Ecto neural progenitor cell (in vitro differentiated cells): ENCODE data around the gene TBL1XR1.
"Not testable (repeated sequence)": the region's sequence is repeated elsewhere in the genome, so short reads cannot be mapped to it uniquely, and the experiment has no call there.

Source experiments
- DNase-seq: peaks from one replicate; pipeline ENCODE4 v3.0.0-alpha.2; 2018; ENCODE audit warnings: low spot score

The TBL1XR1 gene

DNA sequence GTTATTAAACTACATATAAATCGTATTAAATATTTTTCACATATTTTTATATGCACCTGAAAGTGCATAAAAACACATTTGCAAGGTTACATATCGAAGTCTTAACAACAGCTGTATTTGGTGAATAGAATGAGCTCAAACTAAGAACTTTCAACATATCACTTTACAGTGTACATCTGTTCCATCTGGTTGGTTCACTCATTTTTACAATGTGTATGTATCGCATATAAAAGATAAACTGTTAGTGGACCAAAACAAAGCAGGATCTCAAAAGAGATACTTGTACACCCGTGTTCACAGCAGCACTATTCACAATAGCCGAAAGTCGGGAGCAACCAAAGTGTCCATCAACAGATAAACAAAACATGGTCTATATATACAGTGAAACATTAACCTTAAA, 55.8 kb downstream of the TBL1XR1 start:
- DNase-seq: no peak

GRCh38 chr3:177139220-177139619, 58.1 kb downstream of the TBL1XR1 start:
- DNase-seq: not testable (repeated sequence)

DNA sequence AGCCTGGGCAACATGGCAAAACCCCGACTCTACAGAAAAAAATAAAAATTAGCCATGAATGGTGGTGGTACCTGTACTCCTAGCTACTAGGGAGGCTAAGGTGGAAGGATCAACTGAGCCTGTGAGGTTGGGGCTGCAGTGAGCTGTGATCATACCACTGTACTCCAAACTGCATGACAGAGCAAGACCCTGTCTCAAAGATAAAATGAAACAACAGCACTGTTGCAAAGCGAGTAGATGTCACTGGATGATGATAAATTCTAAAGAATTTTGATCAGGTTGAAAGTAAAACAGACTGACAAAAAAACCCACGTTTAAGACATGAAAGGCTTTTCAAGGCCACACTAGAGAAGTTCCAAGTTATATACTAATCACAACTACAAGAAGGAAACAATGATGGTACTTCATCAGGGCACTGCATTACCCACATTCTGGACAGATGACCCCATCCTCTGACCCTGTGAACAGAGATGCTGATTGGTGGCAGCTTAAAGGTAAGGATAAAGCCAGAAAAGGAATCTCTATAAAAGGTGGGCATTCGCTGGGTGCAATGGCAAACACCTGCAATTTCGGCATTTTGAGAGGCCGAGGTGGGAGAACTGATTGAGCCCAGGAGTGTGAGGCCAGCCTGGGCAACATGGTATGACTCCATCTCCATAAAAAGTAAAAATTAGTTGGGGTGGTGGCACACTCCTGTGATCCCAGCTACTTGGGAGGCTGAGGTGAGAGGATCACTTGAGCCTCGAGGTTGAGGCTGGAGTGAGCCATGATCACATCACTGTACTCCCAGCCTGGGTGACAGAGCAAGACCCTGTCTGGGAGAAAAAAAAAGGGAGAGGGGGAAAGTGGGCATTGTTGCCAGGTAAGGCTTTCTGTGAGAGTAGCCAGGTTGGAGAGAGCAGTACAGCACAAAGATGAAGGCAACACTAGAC, 59.2 kb downstream of the TBL1XR1 start:
- DNase-seq: no peak

DNA sequence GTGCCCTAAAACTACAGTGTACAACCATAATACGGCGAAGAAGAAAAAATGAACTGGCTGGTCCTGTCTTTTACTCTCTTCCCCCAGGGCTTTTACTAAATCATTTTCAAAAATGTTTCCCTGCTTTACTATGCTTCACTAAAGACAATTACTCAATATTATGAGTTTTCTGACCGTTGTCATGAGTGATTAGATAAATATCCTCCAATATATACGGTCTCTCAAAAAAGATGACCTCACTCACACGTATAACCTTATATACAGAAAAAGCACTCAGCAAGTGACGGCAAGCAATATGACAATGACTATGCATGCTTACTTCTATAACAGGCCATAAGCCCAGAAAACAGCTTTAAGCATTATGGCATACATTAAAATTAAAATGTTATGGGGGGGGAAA, 60.5 kb downstream of the TBL1XR1 start:
- DNase-seq: no peak

GRCh38 chr3:177135841-177136492, 61.3 kb downstream of the TBL1XR1 start:
- DNase-seq: no peak

DNA sequence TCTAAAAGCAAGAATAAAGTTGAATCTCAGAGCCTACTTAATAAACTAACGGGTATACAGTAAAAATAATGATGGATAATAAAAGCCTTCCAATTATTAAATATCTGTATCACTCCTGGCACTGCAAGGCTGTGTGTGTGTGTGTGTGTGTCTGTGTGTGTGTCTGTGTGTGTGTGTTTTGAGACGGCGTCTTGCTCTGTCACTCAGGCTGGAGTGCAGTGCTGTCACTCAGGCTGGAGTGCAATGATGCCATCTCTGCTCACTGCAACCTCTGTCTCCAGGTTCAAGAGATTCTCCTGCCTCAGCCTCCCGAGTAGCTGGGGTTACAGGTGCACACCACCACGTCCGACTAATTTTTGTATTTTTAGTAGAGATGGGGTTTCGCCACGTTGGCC, 62.5 kb downstream of the TBL1XR1 start:
- DNase-seq: no peak

DNA sequence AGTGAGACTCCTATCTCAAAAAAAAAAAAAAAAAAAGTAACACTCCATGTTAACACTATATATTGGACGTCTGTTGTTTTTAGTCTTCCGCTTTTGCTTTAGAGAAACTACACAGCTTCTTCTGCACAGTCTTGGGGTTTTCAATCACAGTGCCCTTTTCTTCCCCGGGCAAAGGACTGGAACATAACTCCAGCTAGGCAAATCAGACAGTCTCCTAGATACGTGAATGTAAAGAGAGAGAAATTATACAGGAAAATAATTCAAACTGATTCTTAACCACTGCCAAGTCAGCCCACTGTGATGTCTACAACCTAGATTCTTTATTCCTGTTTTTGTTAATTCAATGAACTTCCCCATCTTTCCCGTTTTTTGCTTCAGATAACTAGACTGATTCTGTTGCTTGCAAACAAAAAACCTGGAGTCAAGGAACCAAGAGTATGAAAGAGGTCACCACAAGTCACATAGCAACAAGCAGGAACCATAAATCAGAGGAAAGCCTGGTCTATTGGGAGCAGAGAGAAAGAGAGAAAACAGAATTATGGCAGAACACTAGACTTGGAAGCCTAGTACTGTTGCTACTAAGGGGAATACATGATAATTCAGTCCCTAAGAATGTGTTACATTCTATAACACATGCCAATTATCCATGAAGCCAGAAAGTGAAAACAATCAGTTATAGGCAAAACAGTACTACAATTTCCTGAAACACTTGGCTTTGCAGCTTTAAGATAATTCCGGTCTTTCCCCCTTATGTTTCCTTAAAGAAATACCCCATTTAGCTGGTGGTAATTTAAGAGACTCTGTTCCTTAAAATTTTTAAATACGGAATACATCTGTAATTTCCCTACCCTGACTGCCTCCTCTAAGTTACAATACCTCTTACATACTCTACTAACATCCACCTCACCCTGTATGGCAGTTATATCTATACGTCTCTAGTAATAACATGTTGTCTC, 63.1 kb downstream of the TBL1XR1 start:
- no peak for DNase-seq

- DNase-seq: no peak
Observed at GRCh38 chr3:177131927-177132636, 65.2 kb downstream of the TBL1XR1 start.

GRCh38 chr3:177127008-177127407, 70.3 kb downstream of the TBL1XR1 start:
- DNase-seq: no peak

- DNase-seq: no peak
Observed at GRCh38 chr3:177126015-177126773, 71.1 kb downstream of the TBL1XR1 start.

DNA sequence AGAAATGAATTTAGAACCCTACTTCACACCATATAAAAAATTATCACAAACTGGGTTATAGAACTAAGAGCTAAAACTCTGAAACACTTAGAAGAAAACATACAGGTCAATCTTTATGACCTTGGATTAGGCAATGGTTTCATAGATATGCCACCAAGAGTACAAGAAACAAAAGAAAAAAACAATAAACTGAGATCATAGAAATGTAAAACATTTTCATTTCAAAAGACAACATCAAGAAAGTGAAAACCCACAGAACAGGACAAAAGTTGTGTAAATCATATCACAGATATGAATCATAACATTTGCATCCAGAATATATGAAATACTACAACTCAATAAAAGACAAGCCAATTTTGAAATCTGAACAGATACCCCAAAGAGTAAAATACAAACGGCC, 72.4 kb downstream of the TBL1XR1 start:
- no peak for DNase-seq

GRCh38 chr3:177123822-177124221, 73.5 kb downstream of the TBL1XR1 start:
- no peak for DNase-seq

DNA sequence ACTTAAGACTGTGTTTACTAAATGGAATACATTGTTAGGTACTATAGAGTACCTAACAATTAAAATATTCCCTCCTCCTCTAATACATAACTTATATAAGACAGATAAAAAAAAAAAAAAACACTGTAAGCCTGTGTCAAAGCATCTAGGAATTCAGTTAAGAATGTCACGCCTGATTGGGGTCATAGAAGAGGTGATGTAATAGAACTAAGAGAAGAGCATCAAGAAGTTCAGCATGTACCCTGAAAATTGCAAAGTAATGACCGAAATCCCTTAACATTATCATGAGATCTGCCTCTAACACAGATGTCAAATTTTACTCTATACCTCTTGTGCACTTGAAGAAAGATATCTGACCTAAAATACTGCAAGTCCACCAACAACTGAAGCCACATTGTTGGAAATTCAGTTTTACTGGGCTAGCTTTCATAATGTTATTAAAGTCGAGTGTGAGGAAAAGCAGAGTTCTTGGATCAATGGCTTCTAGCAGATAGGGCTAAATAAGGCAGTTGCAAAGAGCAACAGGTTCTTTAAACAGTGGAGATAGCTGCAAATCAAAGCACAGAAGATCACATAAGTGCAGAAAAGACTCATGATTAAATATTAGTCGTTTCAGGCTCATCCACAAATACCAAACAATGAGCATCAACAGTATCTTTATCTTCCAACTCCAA, 75.0 kb downstream of the TBL1XR1 start:
- no peak for DNase-seq

DNA sequence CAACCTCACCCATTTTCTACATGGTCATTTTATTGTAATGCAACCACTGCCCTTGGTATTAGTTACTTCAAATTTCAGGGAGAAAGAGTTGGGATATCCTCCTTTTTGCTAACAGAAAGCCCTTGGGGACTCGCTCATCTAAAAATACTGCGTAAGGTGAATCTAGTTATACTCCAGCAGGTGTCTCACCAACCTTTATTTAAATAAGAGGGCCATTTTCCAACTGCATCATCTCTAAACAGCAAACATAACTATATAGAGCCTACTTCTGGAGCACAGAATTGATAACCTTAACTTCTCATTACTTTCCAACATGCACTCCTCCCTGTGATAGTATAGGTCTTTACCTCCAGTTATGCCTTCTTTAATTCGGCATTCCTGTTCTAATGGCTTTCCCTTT, 77.5 kb downstream of the TBL1XR1 start:
- DNase-seq: no peak

DNA sequence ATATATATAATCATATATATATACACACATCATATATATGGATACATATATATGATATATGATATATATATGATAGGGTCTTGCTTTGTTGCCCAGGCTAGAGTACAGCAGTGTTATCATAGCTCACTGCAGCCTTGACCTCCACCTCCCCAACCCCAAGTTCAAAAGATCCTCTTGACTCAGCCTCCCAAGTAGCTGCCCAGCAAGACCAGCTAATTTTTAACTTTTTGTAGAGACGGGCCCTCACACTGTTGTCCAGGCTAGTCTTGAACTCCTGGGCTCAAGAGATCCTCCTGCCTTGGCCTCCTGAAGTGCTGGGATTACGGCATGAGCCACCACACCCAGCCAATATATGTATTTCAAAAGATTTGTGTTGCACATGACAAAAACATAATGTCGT, 83.0 kb downstream of the TBL1XR1 start:
- no peak for DNase-seq

DNA sequence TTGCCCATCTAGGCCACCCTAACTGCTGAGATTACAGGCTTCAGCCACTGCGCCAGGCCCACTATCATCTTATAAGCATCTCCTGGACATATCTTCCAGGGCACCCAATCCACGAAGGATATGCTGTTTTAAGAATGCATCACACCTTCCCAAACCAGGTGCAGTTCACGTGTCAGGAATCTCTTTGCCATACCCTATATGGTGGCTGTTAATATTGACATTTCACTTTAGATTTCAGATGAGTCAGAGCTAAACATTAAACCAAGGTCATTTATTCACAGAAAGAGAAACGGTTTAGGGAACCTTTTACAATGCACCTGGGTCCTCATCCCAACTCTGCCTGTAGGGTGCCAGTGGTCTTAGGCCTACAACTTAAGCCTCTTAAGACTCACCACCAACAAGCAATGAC, 85.7 kb downstream of the TBL1XR1 start:
- DNase-seq: no peak

DNA sequence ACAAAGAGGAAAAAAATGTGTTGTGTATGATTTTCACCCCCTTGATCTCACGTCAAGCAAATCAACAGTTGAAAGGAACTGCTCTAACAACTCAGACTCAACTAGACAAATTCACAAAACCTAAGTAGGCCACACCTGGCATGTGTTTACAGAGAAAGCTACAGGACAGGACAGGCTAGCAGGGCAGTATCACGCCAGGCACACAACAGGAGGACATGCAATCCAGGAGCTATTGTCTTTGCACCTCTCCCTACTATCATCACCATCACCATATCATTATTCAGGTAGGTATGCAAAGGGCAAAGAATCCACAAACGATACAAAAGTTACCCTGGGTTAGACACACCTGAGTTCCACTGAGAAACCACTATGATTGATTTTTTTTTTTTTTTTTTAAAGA, 86.4 kb downstream of the TBL1XR1 start:
- no peak for DNase-seq

GRCh38 chr3:177110386-177110785, 86.9 kb downstream of the TBL1XR1 start:
- no peak for DNase-seq

- no peak for DNase-seq
Observed at GRCh38 chr3:177109688-177110330, 87.5 kb downstream of the TBL1XR1 start.

GRCh38 chr3:177108648-177109047, 88.6 kb downstream of the TBL1XR1 start:
- DNase-seq: no peak
